OCI-LY1 (cell line): ENCODE data around the gene LYSMD1.

Source experiments
- CTCF ChIP-seq: fragments of 200-600 bp; sonication (generic), shearing (Covaris generic); IDR thresholded peaks from 2 replicates; pipeline ENCODE4 v1.5.1; 2017; ENCODE audit warnings: mild to moderate bottlenecking, antibody characterized with exemption, low read length, moderate library complexity, mixed read lengths
- EZH2 ChIP-seq: fragments of 200-600 bp; sonication (generic), shearing (Covaris generic); IDR thresholded peaks from 2 replicates; pipeline ENCODE4 v1.8.0; 2017; ENCODE audit warnings: borderline replicate concordance, mixed run types, mild to moderate bottlenecking, antibody characterized with exemption, low read length, moderate library complexity, mixed read lengths

GRCh38 chr1:151171190-151171589 lies 5.5 kb upstream of the LYSMD1 start:
- TF ChIP-seq CTCF (no peak), EZH2 (no peak)
